Hepatocyte (in vitro differentiated cells): ENCODE measurements around the gene MSI2. TPM values are rescaled to one million over a fixed set of nuclear protein-coding genes. Genes with fewer than 3 reads are reported as not detected.
A peak's percentile ranks its signal among the peaks of the same experiment; 100 is the strongest.

Experiments
- DNase-seq: peaks from one replicate; pipeline ENCODE4 v3.0.0-alpha.2; 2016; ENCODE audit warnings: low spot score
- H2AFZ ChIP-seq: fragments of 200-600 bp; sonication (generic); 2 replicates; pipeline ENCODE4 v1.6.0; 2016; ENCODE audit warnings: antibody characterized with exemption, mild to moderate bottlenecking
- H3K27ac ChIP-seq: fragments of 200-600 bp; sonication (generic); 2 replicates; pipeline ENCODE4 v1.5.1; 2016; ENCODE audit warnings: mild to moderate bottlenecking
- H3K27me3 ChIP-seq: fragments of 200-600 bp; sonication (generic); 2 replicates; pipeline ENCODE4 v1.6.1; 2016
- H3K36me3 ChIP-seq: fragments of 200-600 bp; sonication (generic); replicated peaks from 2 replicates; pipeline ENCODE4 v1.5.1; 2016; ENCODE audit warnings: low read depth; ENCODE audit not compliant: insufficient read depth
- H3K4me1 ChIP-seq: fragments of 200-600 bp; sonication (generic); 2 replicates; pipeline ENCODE4 v1.5.1; 2016; ENCODE audit warnings: mild to moderate bottlenecking, moderate library complexity; ENCODE audit not compliant: insufficient read depth
- H3K4me2 ChIP-seq: fragments of 200-600 bp; sonication (generic); 2 replicates; pipeline ENCODE4 v1.6.0; 2016
- H3K4me3 ChIP-seq: fragments of 200-600 bp; sonication (generic); 2 replicates; pipeline ENCODE4 v1.5.1; 2016; ENCODE audit warnings: mild to moderate bottlenecking
- H3K79me2 ChIP-seq: fragments of 200-600 bp; sonication (generic); 2 replicates; pipeline ENCODE4 v1.6.0; 2017; ENCODE audit warnings: mild to moderate bottlenecking
- H3K9me2 ChIP-seq: fragments of 200-600 bp; sonication (generic); replicated peaks from 2 replicates; pipeline ENCODE4 v1.6.0; 2017; ENCODE audit warnings: mild to moderate bottlenecking; ENCODE audit not compliant: insufficient read depth
- H3K9me3 ChIP-seq: fragments of 200-600 bp; sonication (generic); 2 replicates; pipeline ENCODE4 v1.5.1; 2016; ENCODE audit warnings: low read depth, mild to moderate bottlenecking
- H4K20me1 ChIP-seq: fragments of 200-600 bp; sonication (generic); 2 replicates; pipeline ENCODE4 v1.6.0; 2016; ENCODE audit warnings: mild to moderate bottlenecking; ENCODE audit not compliant: insufficient read depth, poor library complexity, severe bottlenecking
- EZH2 ChIP-seq: fragments of 200-600 bp; sonication (generic); IDR thresholded peaks from 2 replicates; pipeline ENCODE4 v1.6.1; 2016; ENCODE audit warnings: antibody characterized with exemption, mild to moderate bottlenecking, borderline replicate concordance
- EZH2phosphoT487 ChIP-seq: fragments of 200-600 bp; sonication (generic); IDR thresholded peaks from one replicate; pipeline ENCODE4 v1.6.1; 2018; ENCODE audit warnings: antibody characterized with exemption, mild to moderate bottlenecking, low read depth, moderate library complexity; ENCODE audit not compliant: unreplicated experiment, severe bottlenecking
- WGBS: methylation state at CpG from one replicate; pipeline ENCODE4 v1.1.6; 2016; ENCODE audit warnings: low lambda C conversion rate; ENCODE audit errors: missing lambda C conversion rate; 5-methylcytosine and 5-hydroxymethylcytosine counted together
- polyA plus RNA-seq: library from polyadenylated mRNA; unstranded; fragments of >200 nt; fragmentation: Nextera tagmentation; extraction: Ambion mirVana; gene quantifications from 2 replicates; pipeline ENCODE4 v1.2.1, GENCODE V29; 2016
- total RNA-seq: library from RNA; depleted of rRNA; stranded (reverse); fragments of >200 nt; gene quantifications from 2 replicates; pipeline ENCODE4 v1.2.3, GENCODE V29; 2014
- TF ChIP-seq, protein P1 (sequence below): fragments of 200-600 bp; sonication (generic); IDR thresholded peaks from 2 replicates; pipeline ENCODE4 v1.5.1; 2016; ENCODE audit warnings: antibody characterized with exemption, mild to moderate bottlenecking; ENCODE audit not compliant: poor library complexity

MSI2 gene
- total and polyA plus RNA-seq, 2 experiments from 2014 or later: 16.1 to 60.6 TPM

DNA sequence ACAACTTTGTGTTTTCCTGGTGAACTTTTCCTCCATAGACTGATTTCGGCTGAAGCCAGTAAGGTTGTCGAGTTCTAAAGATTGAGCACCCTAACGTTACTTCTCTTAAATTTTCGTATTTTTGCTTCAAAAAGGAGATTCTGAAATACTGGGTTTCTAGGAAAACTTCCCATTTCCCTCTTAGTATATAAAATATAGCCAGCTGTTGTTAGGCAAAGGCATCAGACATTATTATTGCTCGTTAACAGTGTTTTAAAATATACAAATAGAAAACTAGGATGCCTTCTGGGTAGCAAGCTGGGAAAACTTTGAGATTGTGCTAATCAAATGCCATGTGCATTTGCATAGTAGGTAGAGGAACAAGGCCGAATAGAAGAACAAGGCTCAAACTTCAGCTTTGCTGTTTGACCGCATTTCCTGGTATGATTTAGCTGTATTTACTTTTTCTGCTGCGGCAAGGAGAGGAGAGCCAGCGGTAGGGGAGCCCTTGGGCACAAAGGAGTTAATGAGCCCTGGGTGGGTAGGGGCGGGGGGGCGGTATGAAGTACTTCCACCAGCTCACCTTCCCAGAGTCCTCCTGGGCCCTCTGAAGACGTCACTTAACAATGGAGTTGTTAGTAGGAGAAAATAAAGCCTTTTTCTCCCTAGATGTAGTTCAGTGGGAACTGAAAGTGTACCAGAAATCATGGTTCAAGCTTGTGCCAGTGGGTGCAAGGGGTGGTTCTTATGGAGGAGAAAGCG lies 151.9 kb downstream of the MSI2 start:
- Histone ChIP-seq H3K79me2 (peaks cover 47% of the 10 kb centered on the region), H2AFZ (no peak overlapping the region), H3K9me3 (no peaks in the 10 kb centered on the region), H3K27me3 (no peaks in the 10 kb centered on the region), H3K27ac (peak overlapping the region; percentile 92), H4K20me1 (no peaks in the 10 kb centered on the region), H3K4me1 (peaks cover 43% of the 10 kb centered on the region), H3K36me3 (no peaks in the 10 kb centered on the region), H3K4me3 (no peak overlapping the region), H3K4me2 (peak overlapping the region; percentile 18), H3K9me2 (no peaks in the 10 kb centered on the region)
- 41% methylated on average over 13 of the region's 13 CpGs for WGBS
- TF ChIP-seq EZH2phosphoT487 (no peak), EZH2 (no peak)
- TF ChIP-seq, protein P1, sequence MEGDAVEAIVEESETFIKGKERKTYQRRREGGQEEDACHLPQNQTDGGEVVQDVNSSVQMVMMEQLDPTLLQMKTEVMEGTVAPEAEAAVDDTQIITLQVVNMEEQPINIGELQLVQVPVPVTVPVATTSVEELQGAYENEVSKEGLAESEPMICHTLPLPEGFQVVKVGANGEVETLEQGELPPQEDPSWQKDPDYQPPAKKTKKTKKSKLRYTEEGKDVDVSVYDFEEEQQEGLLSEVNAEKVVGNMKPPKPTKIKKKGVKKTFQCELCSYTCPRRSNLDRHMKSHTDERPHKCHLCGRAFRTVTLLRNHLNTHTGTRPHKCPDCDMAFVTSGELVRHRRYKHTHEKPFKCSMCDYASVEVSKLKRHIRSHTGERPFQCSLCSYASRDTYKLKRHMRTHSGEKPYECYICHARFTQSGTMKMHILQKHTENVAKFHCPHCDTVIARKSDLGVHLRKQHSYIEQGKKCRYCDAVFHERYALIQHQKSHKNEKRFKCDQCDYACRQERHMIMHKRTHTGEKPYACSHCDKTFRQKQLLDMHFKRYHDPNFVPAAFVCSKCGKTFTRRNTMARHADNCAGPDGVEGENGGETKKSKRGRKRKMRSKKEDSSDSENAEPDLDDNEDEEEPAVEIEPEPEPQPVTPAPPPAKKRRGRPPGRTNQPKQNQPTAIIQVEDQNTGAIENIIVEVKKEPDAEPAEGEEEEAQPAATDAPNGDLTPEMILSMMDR: no peak
- DNase-seq: peak; percentile 61

DNA sequence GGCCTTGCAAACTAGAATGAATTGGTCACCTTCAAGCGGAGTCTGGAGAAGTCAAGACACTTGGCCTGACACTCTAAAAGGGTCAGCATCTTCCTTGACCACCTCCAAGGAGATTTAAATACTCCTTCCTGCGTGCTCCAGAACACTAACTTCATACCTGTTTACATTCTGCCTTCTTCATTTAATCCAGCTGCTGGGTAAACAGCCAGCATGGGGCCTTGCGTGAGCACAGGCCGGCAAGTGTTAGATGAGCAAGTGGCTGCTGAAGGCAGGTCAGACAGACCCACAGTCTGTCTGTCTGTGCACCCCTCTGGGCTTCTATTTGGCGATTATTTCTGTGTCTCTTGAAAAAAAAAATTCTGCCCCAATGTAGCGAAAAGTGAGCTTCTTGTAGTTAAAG lies 153.8 kb downstream of the MSI2 start:
- Histone ChIP-seq H3K4me1 (peaks cover 55% of the 10 kb centered on the region), H3K27me3 (no peaks in the 10 kb centered on the region), H4K20me1 (no peaks in the 10 kb centered on the region), H3K4me2 (no peak overlapping the region), H3K79me2 (peaks cover 43% of the 10 kb centered on the region), H2AFZ (no peak overlapping the region), H3K36me3 (no peaks in the 10 kb centered on the region), H3K9me3 (no peaks in the 10 kb centered on the region), H3K27ac (no peak overlapping the region), H3K9me2 (no peaks in the 10 kb centered on the region), H3K4me3 (no peak overlapping the region)
- WGBS: 61% methylated on average over 6 of the region's 6 CpGs
- TF ChIP-seq, protein P1: no peak
- TF ChIP-seq EZH2 (no peak), EZH2phosphoT487 (no peak)
- no peak for DNase-seq

GRCh38 chr17:57412520-57413096 lies 156.3 kb downstream of the MSI2 start:
- peak overlapping the region; percentile 86 for H3K27ac ChIP-seq
- WGBS: 37% methylated on average over 2 of the region's 2 CpGs
- no peak for DNase-seq
- no peak overlapping the region for H2AFZ ChIP-seq
- H3K9me3 ChIP-seq: no peaks in the 10 kb centered on the region
- peaks cover 66% of the 10 kb centered on the region for H3K79me2 ChIP-seq
- H3K9me2 ChIP-seq: no peaks in the 10 kb centered on the region
- TF ChIP-seq EZH2phosphoT487 (no peak), EZH2 (no peak)
- TF ChIP-seq, protein P1: no peak
- H3K4me2 ChIP-seq: no peak overlapping the region
- H4K20me1 ChIP-seq: no peaks in the 10 kb centered on the region
- no peaks in the 10 kb centered on the region for H3K27me3 ChIP-seq
- H3K4me3 ChIP-seq: no peak overlapping the region
- H3K4me1 ChIP-seq: peaks cover 38% of the 10 kb centered on the region
- H3K36me3 ChIP-seq: no peaks in the 10 kb centered on the region
